OCI-LY3 (cell line): ENCODE results near the gene GARNL3.
A peak's percentile ranks its signal among the peaks of the same experiment; 100 is the strongest.

ENCODE experiments used
- H2AFZ ChIP-seq: fragments of 200-600, 300-600 bp; shearing (Covaris generic); 2 replicates; pipeline ENCODE4 v1.6.0; 2014; ENCODE audit warnings: antibody characterized with exemption, low read depth, low read length
- H3K27ac ChIP-seq: fragments of 200-600, 300-600 bp; sonication (generic); 2 replicates; pipeline ENCODE4 v1.5.1; 2014; ENCODE audit warnings: mild to moderate bottlenecking, low read length, moderate library complexity, mixed read lengths
- H3K27me3 ChIP-seq: fragments of 200-600, 300-600 bp; sonication (generic); 2 replicates; pipeline ENCODE4 v1.6.1; 2014; ENCODE audit warnings: low read depth, low read length, mixed read lengths
- H3K36me3 ChIP-seq: fragments of 200-600, 300-600 bp; sonication (generic); replicated peaks from 2 replicates; pipeline ENCODE3; 2014; ENCODE audit warnings: low read depth, low read length, mixed read lengths
- H3K4me1 ChIP-seq: fragments of 300-600, 200-600 bp; sonication (generic); 2 replicates; pipeline ENCODE4 v1.6.1; 2014; ENCODE audit warnings: low read length, mixed read lengths
- H3K4me2 ChIP-seq: fragments of 200-600, 300-600 bp; sonication (generic); 2 replicates; pipeline ENCODE4 v1.6.1; 2014; ENCODE audit warnings: low read length, mixed read lengths
- H3K4me3 ChIP-seq: fragments of 300-600, 200-600 bp; sonication (generic); 2 replicates; pipeline ENCODE4 v1.5.1; 2014; ENCODE audit warnings: antibody characterized with exemption, mild to moderate bottlenecking, low read length, moderate library complexity
- H3K79me2 ChIP-seq: fragments of 300-600, 200-600 bp; shearing (Covaris generic); 2 replicates; pipeline ENCODE4 v1.6.1; 2014; ENCODE audit warnings: mild to moderate bottlenecking, low read length, mixed read lengths
- H3K9ac ChIP-seq: fragments of 300-600, 200-600 bp; shearing (Covaris generic); 2 replicates; pipeline ENCODE4 v1.6.0; 2014; ENCODE audit warnings: mild to moderate bottlenecking, low read length, moderate library complexity
- H3K9me3 ChIP-seq: fragments of 200-600, 300-600 bp; shearing (Covaris generic); 2 replicates; pipeline ENCODE4 v1.6.1; 2014; ENCODE audit warnings: low read length, mixed read lengths; ENCODE audit not compliant: insufficient read depth
- H4K20me1 ChIP-seq: fragments of 200-600, 300-600 bp; sonication (generic); 2 replicates; pipeline ENCODE4 v1.6.1; 2016; ENCODE audit warnings: low read length, mixed read lengths; ENCODE audit not compliant: insufficient read depth
- EZH2phosphoT487 ChIP-seq: fragments of 200-600 bp; shearing (Covaris generic); IDR thresholded peaks from 2 replicates; pipeline ENCODE4 v1.6.1; 2018; ENCODE audit warnings: antibody characterized with exemption, mixed run types, low read depth
- TF ChIP-seq, protein P1 (sequence below): fragments of 200-600, 300-600 bp; sonication (generic); IDR thresholded peaks from 2 replicates; pipeline ENCODE4 v1.5.1; 2014; ENCODE audit warnings: antibody characterized with exemption, low read length, low read depth

Gene GARNL3

DNA sequence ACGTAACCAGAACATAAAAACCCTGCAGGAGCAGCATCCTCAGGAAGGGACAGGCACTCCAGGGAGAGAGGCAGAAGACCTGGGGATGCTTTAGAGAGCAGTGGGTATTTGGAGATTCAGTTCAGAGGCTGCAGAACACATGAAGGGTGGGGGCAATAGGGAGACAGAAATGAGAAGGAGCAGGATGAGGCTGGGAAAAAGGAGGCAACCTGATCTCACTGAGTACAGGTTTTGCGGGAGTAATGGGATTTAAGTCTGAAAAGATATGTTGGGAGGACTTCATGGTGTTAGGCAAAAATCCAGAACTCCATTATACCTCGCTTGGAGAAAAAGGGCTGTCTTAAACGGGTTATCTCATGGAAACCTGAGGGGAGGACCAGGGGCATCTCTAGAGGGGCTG lies 41.3 kb upstream of the GARNL3 start:
- Histone ChIP-seq H3K27ac (no peak overlapping the region), H4K20me1 (no peaks in the 10 kb centered on the region), H3K4me3 (no peak overlapping the region), H3K4me1 (peaks cover 36% of the 10 kb centered on the region), H3K36me3 (no peaks in the 10 kb centered on the region), H2AFZ (no peak overlapping the region), H3K4me2 (no peak overlapping the region), H3K79me2 (no peaks in the 10 kb centered on the region), H3K27me3 (0 out of 2 replicates have a peak, but pooled peaks cover 6% of the 10 kb centered on the region), H3K9me3 (no peaks in the 10 kb centered on the region), H3K9ac (no peak overlapping the region)
- no peak for TF ChIP-seq EZH2phosphoT487
- TF ChIP-seq, protein P1, sequence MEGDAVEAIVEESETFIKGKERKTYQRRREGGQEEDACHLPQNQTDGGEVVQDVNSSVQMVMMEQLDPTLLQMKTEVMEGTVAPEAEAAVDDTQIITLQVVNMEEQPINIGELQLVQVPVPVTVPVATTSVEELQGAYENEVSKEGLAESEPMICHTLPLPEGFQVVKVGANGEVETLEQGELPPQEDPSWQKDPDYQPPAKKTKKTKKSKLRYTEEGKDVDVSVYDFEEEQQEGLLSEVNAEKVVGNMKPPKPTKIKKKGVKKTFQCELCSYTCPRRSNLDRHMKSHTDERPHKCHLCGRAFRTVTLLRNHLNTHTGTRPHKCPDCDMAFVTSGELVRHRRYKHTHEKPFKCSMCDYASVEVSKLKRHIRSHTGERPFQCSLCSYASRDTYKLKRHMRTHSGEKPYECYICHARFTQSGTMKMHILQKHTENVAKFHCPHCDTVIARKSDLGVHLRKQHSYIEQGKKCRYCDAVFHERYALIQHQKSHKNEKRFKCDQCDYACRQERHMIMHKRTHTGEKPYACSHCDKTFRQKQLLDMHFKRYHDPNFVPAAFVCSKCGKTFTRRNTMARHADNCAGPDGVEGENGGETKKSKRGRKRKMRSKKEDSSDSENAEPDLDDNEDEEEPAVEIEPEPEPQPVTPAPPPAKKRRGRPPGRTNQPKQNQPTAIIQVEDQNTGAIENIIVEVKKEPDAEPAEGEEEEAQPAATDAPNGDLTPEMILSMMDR, result no peak

- 0 out of 2 replicates have a peak, but pooled peaks cover 6% of the 10 kb centered on the region for H3K27me3 ChIP-seq
- H3K27ac ChIP-seq, result no peak overlapping the region
- TF ChIP-seq, protein P1, result no peak
- TF ChIP-seq EZH2phosphoT487, result no peak
- H3K9ac ChIP-seq, result no peak overlapping the region
- no peaks in the 10 kb centered on the region for H4K20me1 ChIP-seq
- no peaks in the 10 kb centered on the region for H3K9me3 ChIP-seq
- no peaks in the 10 kb centered on the region for H3K79me2 ChIP-seq
- H3K4me3 ChIP-seq, result peak overlapping the region; percentile 79
- H3K4me2 ChIP-seq, result peak overlapping the region; percentile 85
- H3K36me3 ChIP-seq, result no peaks in the 10 kb centered on the region
- peaks cover 36% of the 10 kb centered on the region for H3K4me1 ChIP-seq
- H2AFZ ChIP-seq, result peak overlapping the region; percentile 58; the same call in 1 of the 2 replicates
Observed at GRCh38 chr9:127223810-127224177, 40.8 kb upstream of the GARNL3 start.

- peak overlapping the region; percentile 56; the same call in 1 of the 2 replicates for H3K9ac ChIP-seq
- H4K20me1 ChIP-seq, result no peaks in the 10 kb centered on the region
- peak overlapping the region; percentile 79 for H3K4me3 ChIP-seq
- H3K4me1 ChIP-seq, result peaks cover 36% of the 10 kb centered on the region
- no peaks in the 10 kb centered on the region for H3K36me3 ChIP-seq
- no peak overlapping the region for H3K27ac ChIP-seq
- peak overlapping the region; percentile 58; the same call in 1 of the 2 replicates for H2AFZ ChIP-seq
- H3K9me3 ChIP-seq, result no peaks in the 10 kb centered on the region
- TF ChIP-seq, protein P1, result no peak
- TF ChIP-seq EZH2phosphoT487, result no peak
- H3K27me3 ChIP-seq, result 0 out of 2 replicates have a peak, but pooled peaks cover 6% of the 10 kb centered on the region
- peak overlapping the region; percentile 85 for H3K4me2 ChIP-seq
- no peaks in the 10 kb centered on the region for H3K79me2 ChIP-seq
Observed at GRCh38 chr9:127224178-127224882, 40.2 kb upstream of the GARNL3 start.

GRCh38 chr9:127224883-127225739 lies 39.5 kb upstream of the GARNL3 start:
- H3K9me3 ChIP-seq, result no peaks in the 10 kb centered on the region
- peak overlapping the region; percentile 60 for H3K9ac ChIP-seq
- H3K27ac ChIP-seq, result no peak overlapping the region
- no peaks in the 10 kb centered on the region for H3K79me2 ChIP-seq
- H4K20me1 ChIP-seq, result no peaks in the 10 kb centered on the region
- TF ChIP-seq EZH2phosphoT487, result no peak
- TF ChIP-seq, protein P1, result peak; percentile 6; the same call in 1 of the 2 replicates
- H3K4me2 ChIP-seq, result peak overlapping the region; percentile 91
- 0 out of 2 replicates have a peak, but pooled peaks cover 6% of the 10 kb centered on the region for H3K27me3 ChIP-seq
- H3K4me1 ChIP-seq, result peaks cover 36% of the 10 kb centered on the region
- no peaks in the 10 kb centered on the region for H3K36me3 ChIP-seq
- peak overlapping the region; percentile 93; the same call in 1 of the 2 replicates for H2AFZ ChIP-seq
- peak overlapping the region; percentile 97 for H3K4me3 ChIP-seq
